Stomach (tissue), 4 donors: ENCODE data around the gene ARL8B.
A peak's percentile ranks its signal among the peaks of the same experiment; 100 is the strongest.

Experiments used
- EP300 ChIP-seq: sonication (generic); formaldehyde crosslinking; IDR thresholded peaks from one replicate; pipeline ENCODE4 v1.6.1; 2017; ENCODE audit warnings: antibody characterized with exemption
- POLR2A ChIP-seq, 4 donors: fragments of 450-650 bp; IDR thresholded peaks; one replicate each; pipeline ENCODE4 v1.6.1; 2016; ENCODE audit warnings: antibody characterized with exemption in 4 of 4, control low read depth in 2 of 4, mild to moderate bottlenecking in 1 of 4, moderate library complexity in 1 of 4
- POLR2AphosphoS5 ChIP-seq, 3 donors: sonication (generic); formaldehyde crosslinking; IDR thresholded peaks; one replicate each; pipeline ENCODE4 v1.6.1; 2016; ENCODE audit warnings: antibody characterized with exemption in 3 of 3
- TF ChIP-seq, protein P1 (sequence below), 7 experiments: fragments of 450-650 bp in 4 of 7; fragments of 200-600 bp in 3 of 7; sonication (generic) in 3 of 7; IDR thresholded peaks; one replicate each; pipeline ENCODE4 v1.5.1; 2016 to 2019; ENCODE audit warnings: antibody characterized with exemption in 7 of 7, control low read depth in 2 of 7, mild to moderate bottlenecking in 1 of 7

DNA sequence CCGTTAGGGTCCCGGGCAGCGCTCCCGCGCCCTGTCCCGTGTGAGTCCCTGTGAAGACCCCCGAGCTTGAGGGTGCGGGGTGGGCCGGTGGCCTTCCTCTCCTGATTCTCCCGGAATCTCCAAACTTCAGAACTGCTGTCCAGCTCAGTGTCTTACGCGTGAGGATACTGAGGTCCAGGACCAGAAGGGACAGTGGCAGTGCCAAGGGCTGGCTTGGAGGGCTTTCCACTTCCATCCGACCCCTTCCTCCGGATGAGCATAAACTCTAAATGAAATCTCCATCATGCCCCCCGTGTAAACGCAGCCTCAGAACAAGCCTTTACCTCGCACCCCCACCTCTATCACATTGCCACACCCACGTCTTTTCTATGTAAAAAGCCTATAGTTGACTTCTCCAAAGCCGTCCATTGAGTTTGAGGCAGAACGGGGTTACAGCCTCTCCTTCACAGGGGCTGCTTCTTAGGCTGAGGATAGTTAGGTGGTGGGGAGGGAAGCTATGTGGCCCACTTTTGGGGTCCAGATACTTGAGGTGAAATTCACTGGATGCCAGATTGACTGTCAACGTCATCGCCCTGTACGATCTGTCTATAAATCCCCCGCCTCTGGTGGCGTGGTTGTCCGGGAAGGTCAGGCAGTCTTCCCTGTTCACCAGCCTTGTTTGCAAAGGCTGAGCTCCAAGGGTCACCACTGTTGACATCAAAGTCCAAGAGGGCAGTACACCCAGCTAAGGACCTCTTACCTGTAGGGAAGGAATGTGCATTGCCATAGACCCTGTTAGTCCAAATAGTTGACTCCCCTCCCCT, 66.5 kb downstream of the ARL8B start:
- TF ChIP-seq POLR2A (IDR thresholded peaks at IDR 0.05): no peak
- TF ChIP-seq, protein P1, sequence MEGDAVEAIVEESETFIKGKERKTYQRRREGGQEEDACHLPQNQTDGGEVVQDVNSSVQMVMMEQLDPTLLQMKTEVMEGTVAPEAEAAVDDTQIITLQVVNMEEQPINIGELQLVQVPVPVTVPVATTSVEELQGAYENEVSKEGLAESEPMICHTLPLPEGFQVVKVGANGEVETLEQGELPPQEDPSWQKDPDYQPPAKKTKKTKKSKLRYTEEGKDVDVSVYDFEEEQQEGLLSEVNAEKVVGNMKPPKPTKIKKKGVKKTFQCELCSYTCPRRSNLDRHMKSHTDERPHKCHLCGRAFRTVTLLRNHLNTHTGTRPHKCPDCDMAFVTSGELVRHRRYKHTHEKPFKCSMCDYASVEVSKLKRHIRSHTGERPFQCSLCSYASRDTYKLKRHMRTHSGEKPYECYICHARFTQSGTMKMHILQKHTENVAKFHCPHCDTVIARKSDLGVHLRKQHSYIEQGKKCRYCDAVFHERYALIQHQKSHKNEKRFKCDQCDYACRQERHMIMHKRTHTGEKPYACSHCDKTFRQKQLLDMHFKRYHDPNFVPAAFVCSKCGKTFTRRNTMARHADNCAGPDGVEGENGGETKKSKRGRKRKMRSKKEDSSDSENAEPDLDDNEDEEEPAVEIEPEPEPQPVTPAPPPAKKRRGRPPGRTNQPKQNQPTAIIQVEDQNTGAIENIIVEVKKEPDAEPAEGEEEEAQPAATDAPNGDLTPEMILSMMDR (IDR thresholded peaks at IDR 0.05): no peak
- peak in 2 of 3 donors; percentile 41 to 47 for TF ChIP-seq POLR2AphosphoS5 (IDR thresholded peaks at IDR 0.05)
- no peak for TF ChIP-seq EP300
